Sigmoid colon (tissue), 4 donors: ENCODE data around the gene NAGPA.

Experiments used
- EP300 ChIP-seq, 4 donors: sonication (generic); formaldehyde crosslinking; IDR thresholded peaks; one replicate each; pipeline ENCODE4 v1.6.1; 2017; ENCODE audit warnings: antibody characterized with exemption in 4 of 4
- POLR2A ChIP-seq, 2 donors: fragments of 450-650 bp; IDR thresholded peaks; one replicate each; pipeline ENCODE4 v1.6.1; 2016; ENCODE audit warnings: antibody characterized with exemption in 2 of 2, mild to moderate bottlenecking in 2 of 2, moderate library complexity in 2 of 2
- POLR2AphosphoS5 ChIP-seq, 4 donors: sonication (generic); formaldehyde crosslinking; IDR thresholded peaks; one replicate each; pipeline ENCODE4 v1.6.1; 2017; ENCODE audit warnings: antibody characterized with exemption in 4 of 4
- TF ChIP-seq, protein P1 (sequence below), 4 experiments: fragments of 450-650 bp in 3 of 4; fragments of 200-600 bp in 1 of 4; IDR thresholded peaks; one replicate each; pipeline ENCODE4 v1.5.1; 2016 to 2019; ENCODE audit warnings: antibody characterized with exemption in 4 of 4, mild to moderate bottlenecking in 3 of 4, moderate library complexity in 2 of 4

- TF ChIP-seq, protein P1, sequence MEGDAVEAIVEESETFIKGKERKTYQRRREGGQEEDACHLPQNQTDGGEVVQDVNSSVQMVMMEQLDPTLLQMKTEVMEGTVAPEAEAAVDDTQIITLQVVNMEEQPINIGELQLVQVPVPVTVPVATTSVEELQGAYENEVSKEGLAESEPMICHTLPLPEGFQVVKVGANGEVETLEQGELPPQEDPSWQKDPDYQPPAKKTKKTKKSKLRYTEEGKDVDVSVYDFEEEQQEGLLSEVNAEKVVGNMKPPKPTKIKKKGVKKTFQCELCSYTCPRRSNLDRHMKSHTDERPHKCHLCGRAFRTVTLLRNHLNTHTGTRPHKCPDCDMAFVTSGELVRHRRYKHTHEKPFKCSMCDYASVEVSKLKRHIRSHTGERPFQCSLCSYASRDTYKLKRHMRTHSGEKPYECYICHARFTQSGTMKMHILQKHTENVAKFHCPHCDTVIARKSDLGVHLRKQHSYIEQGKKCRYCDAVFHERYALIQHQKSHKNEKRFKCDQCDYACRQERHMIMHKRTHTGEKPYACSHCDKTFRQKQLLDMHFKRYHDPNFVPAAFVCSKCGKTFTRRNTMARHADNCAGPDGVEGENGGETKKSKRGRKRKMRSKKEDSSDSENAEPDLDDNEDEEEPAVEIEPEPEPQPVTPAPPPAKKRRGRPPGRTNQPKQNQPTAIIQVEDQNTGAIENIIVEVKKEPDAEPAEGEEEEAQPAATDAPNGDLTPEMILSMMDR (IDR thresholded peaks at IDR 0.05): no peak
- TF ChIP-seq POLR2AphosphoS5 (IDR thresholded peaks at IDR 0.05) (no peak), POLR2A (IDR thresholded peaks at IDR 0.05) (no peak), EP300 (IDR thresholded peaks at IDR 0.05) (no peak)
These were observed 25.4 kb downstream of the NAGPA start for GRCh38 chr16:5008311-5008731.
